Smooth muscle cell (in vitro differentiated cells): ENCODE data around the gene HTR2B. TPM values are rescaled to one million over a fixed set of nuclear protein-coding genes. Genes with fewer than 3 reads are reported as not detected.

Source experiments
- DNase-seq: peaks from one replicate; lab custom pipeline; 2025; ENCODE audit not compliant: unreplicated experiment; lab: John Stamatoyannopoulos, UW
- H2AFZ ChIP-seq: fragments of 200-600 bp; sonication (generic); 2 replicates; pipeline ENCODE4 v1.6.0; 2016; ENCODE audit warnings: antibody characterized with exemption, low read depth, mild to moderate bottlenecking
- H3F3A ChIP-seq: fragments of 200-600 bp; sonication (generic); 2 replicates; pipeline ENCODE4 v1.6.0; 2017; ENCODE audit warnings: antibody characterized with exemption, low read depth
- H3K27ac ChIP-seq: fragments of 200-600 bp; sonication (generic); 2 replicates; pipeline ENCODE4 v1.5.1; 2016; ENCODE audit warnings: low read depth, mild to moderate bottlenecking
- H3K27me3 ChIP-seq: fragments of 200-600 bp; sonication (generic); 2 replicates; pipeline ENCODE4 v1.6.1; 2016; ENCODE audit warnings: low read depth, mild to moderate bottlenecking
- H3K36me3 ChIP-seq: fragments of 200-600 bp; sonication (generic); 2 replicates; pipeline ENCODE4 v1.5.1; 2016; ENCODE audit warnings: low read depth
- H3K4me1 ChIP-seq: fragments of 200-600 bp; sonication (generic); 2 replicates; pipeline ENCODE4 v1.5.1; 2016; ENCODE audit warnings: low read depth
- H3K4me2 ChIP-seq: fragments of 200-600 bp; sonication (generic); 2 replicates; pipeline ENCODE4 v1.6.0; 2016; ENCODE audit warnings: mild to moderate bottlenecking
- H3K4me3 ChIP-seq: fragments of 200-600 bp; sonication (generic); 2 replicates; pipeline ENCODE4 v1.5.1; 2016; ENCODE audit warnings: mild to moderate bottlenecking
- H3K79me2 ChIP-seq: fragments of 200-600 bp; sonication (generic); 2 replicates; pipeline ENCODE4 v1.6.0; 2016; ENCODE audit warnings: low read depth, mild to moderate bottlenecking
- H3K9ac ChIP-seq: fragments of 200-600 bp; sonication (generic); 2 replicates; pipeline ENCODE4 v1.6.0; 2016; ENCODE audit warnings: low read depth
- H3K9me3 ChIP-seq: fragments of 200-600 bp; sonication (generic); replicated peaks from 2 replicates; pipeline ENCODE4 v1.5.1; 2016; ENCODE audit warnings: low read depth
- H4K20me1 ChIP-seq: fragments of 200-600 bp; sonication (generic); 2 replicates; pipeline ENCODE4 v1.6.0; 2016; ENCODE audit warnings: low read depth
- CTCF ChIP-seq: fragments of 200-600 bp; sonication (generic); IDR thresholded peaks from 2 replicates; pipeline ENCODE4 v1.5.1; 2017; ENCODE audit warnings: borderline replicate concordance, mild to moderate bottlenecking, antibody characterized with exemption; ENCODE audit not compliant: insufficient read depth, poor library complexity, severe bottlenecking
- WGBS: methylation state at CpG from one replicate; pipeline ENCODE4 v1.1.7; 2016; ENCODE audit warnings: low lambda C conversion rate; 5-methylcytosine and 5-hydroxymethylcytosine counted together
- polyA plus RNA-seq: library from polyadenylated mRNA; unstranded; fragments of >200 nt; fragmentation: Nextera tagmentation; extraction: Ambion mirVana; gene quantifications from 2 replicates; pipeline ENCODE4 v1.2.1, GENCODE V29; 2016
- total RNA-seq: library from RNA; depleted of rRNA; stranded (reverse); fragments of >200 nt; gene quantifications from 2 replicates; pipeline ENCODE4 v1.2.3, GENCODE V29; 2014

Gene HTR2B
- total and polyA plus RNA-seq, 2 experiments from 2014 or later: 0.07 TPM; not detected in 1

DNA sequence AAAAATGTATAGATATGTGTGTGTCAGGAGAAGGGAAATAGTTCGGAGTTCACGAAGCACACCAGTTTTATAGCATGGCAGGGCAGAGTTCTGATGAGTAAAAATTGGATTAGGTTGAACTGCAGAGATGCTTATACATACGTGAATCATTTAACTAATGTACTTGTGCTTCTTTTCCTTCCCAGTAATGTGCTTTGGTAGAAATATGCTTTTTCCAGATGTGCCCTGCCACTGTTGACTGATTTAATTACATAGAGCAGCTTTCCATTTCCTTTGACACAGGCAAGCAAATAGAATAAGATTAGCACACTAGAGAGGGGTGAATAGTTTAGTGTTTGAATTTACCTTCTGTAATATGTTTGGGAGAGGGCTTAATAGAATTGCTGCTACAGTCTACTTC lies 44.6 kb upstream of the HTR2B start:
- no peak for TF ChIP-seq CTCF
- Histone ChIP-seq H3K9me3 (no peaks in the 10 kb centered on the region), H3K9ac (no peak overlapping the region), H3K4me1 (no peaks in the 10 kb centered on the region), H3K4me3 (no peak overlapping the region), H3F3A (peaks cover 6% of the 10 kb centered on the region), H3K79me2 (no peaks in the 10 kb centered on the region), H3K4me2 (no peak overlapping the region), H3K36me3 (peaks cover 4% of the 10 kb centered on the region), H4K20me1 (no peaks in the 10 kb centered on the region), H3K27ac (peak overlapping the region; percentile 73), H3K27me3 (no peaks in the 10 kb centered on the region), H2AFZ (no peak overlapping the region)
- DNase-seq: no peak
- WGBS: 44% methylated on average over 3 of the region's 3 CpGs

- Histone ChIP-seq H3K36me3 (peaks cover 4% of the 10 kb centered on the region), H3F3A (peaks cover 6% of the 10 kb centered on the region), H3K9ac (no peak overlapping the region), H3K9me3 (no peaks in the 10 kb centered on the region), H3K4me2 (no peak overlapping the region), H4K20me1 (no peaks in the 10 kb centered on the region), H3K4me1 (no peaks in the 10 kb centered on the region), H3K27ac (peak overlapping the region; percentile 73), H3K27me3 (no peaks in the 10 kb centered on the region), H3K4me3 (no peak overlapping the region), H2AFZ (no peak overlapping the region), H3K79me2 (no peaks in the 10 kb centered on the region)
- TF ChIP-seq CTCF: no peak
- no peak for DNase-seq
- 74% methylated on average over 4 of the region's 4 CpGs for WGBS
Observed at GRCh38 chr2:231168460-231169139, 43.8 kb upstream of the HTR2B start.

DNA sequence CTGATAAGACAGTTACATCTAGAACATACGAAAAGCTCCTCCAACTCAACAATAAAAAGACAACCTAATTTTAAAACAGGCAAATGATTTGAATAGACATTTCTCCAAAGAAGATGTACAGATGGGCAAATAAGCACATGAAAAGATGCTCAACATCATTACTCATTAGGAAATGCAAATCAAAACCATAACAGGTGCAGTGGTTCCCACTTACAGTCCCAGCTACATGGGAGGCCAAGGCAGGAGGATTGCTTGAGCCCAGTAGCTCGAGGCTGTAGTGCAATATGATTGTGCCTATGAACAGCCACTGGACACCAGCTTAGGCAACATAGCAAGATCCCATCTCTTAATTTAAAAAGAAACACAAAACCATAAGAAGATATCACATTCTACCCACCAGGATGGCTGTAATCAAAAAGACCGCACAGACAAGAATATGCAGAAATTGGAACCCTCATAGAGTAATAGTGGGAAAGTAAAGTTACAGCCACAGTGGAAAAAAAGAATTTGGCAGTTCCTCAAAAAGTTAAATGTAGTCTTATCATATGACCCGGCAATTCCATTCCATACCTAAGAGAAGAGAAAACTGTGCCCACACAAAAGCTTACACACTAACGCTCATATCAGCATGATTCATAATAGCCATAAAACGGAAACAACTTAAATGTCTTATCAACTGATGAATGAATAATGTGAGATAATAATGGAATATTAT lies 43.1 kb upstream of the HTR2B start:
- no peaks in the 10 kb centered on the region for H3K4me1 ChIP-seq
- no peaks in the 10 kb centered on the region for H4K20me1 ChIP-seq
- H3K4me3 ChIP-seq: no peak overlapping the region
- H3K27me3 ChIP-seq: no peaks in the 10 kb centered on the region
- 61% methylated on average over 6 of the region's 6 CpGs for WGBS
- TF ChIP-seq CTCF: no peak
- H3K36me3 ChIP-seq: peaks cover 4% of the 10 kb centered on the region
- peak overlapping the region; percentile 73 for H3K27ac ChIP-seq
- H3K9ac ChIP-seq: no peak overlapping the region
- H3K79me2 ChIP-seq: no peaks in the 10 kb centered on the region
- H3K9me3 ChIP-seq: no peaks in the 10 kb centered on the region
- no peak overlapping the region for H2AFZ ChIP-seq
- H3F3A ChIP-seq: peaks cover 6% of the 10 kb centered on the region
- no peak overlapping the region for H3K4me2 ChIP-seq
- no peak for DNase-seq
